GM18526 (cell line): ENCODE data around the gene SYAP1.

Experiments used
- POLR2A ChIP-seq: IDR thresholded peaks from 3 replicates; pipeline ENCODE4 v1.6.1; 2011; ENCODE audit not compliant: insufficient read length; ENCODE audit errors: extremely low read depth

SYAP1 gene

GRCh38 chrX:16762579-16762978 is 43.2 kb downstream of the SYAP1 start:
- TF ChIP-seq POLR2A: no peak

DNA sequence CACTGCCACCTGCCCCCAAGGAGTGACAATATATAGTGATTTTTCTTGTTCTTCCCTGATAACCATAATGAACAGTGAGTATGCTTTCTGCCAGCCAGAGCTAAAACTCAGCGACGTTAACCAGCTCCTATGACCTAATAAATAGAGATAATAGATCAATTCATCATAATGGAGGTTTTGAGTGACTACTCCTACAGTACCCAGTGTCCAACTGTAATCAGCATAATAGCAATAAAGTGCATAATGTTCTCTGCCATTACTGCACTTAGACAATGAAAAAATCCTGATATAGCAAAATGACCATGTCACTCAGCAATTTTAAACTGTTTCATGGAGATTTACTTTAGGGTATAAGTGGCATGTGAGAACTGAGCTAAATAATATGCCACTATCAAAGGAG is 46.2 kb downstream of the SYAP1 start:
- no peak for TF ChIP-seq POLR2A

- no peak for TF ChIP-seq POLR2A
Measured at GRCh38 chrX:16770970-16771482, 51.6 kb downstream of the SYAP1 start.

DNA sequence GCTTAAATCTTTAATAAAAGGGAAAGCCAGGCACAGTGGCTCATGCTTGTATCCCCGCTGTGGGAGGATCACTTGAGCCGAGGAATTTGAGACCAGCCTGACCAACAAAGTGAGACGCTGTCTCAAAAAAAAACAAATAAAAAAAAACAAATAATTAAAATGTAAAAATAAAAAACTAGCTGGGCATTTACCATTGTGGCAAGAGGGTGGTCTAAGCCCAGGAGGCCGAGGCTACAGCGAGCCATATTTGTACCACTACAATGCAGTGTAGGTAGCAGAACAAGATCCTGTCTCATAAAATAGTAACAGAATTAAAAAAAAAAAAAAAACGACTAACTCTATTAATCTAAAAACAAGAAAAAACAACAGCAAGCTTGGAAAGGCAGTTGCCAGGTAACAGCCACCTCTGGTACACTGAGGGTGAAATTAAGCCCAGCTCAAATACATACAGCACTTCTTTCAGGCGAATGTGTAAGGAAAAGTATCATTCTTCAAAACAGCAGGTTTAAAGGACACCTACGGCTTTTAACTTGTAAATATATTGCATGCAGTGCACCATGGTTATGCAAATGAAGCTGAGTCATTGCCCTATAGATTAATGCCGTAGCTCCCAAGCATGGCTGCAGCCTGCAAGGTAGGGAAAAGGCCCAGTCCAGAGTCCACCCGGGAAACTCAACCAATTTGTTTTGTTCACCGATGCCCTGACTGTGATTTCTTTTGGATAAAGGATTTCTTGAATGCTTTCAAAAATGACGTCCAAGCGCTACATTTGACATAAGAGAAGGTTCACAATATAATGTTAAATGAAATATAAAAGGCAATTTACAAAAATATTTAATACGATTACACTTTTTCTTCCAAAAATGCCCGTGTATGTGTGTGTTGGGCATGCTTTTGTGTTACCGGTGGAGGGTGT is 52.3 kb downstream of the SYAP1 start:
- peak; percentile 49 for TF ChIP-seq POLR2A

DNA sequence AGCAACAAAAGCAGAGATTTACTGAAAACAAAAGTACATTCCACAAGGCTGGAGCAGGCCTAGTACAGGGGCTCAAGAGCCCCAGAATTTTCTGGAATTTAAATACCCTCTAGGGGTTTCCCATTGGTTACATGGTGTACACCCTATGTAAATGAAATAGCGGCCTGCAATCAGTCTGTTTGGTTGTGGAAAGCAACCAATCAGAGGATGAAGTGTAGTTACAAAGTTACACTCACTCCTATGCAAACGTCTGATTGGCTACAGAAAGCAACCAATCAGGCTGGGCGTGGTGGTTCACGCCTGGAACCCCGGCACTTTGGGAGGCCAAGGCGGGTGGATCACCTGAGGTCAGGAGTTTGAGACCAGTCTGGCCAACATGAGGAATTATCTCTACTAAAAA is 53.0 kb downstream of the SYAP1 start:
- no peak for TF ChIP-seq POLR2A

DNA sequence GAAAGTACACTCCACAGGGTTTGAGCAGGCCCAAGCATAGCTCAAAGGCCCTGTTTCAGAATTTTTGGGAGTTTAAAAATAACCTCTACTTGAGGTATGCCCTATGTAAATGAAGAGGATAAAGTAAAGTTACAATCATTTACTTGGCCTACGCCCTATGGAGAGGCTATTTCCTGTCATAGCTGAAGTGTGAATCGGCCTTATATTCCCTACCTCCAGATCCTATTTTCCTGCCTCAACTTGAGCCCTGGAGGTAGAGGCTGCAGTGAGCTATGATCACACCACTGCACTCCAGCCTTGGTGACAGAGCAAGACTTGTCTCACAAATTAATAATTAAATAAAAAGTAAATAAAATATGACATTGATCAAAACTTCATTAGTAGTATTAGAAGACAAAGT is 55.3 kb downstream of the SYAP1 start:
- no peak for TF ChIP-seq POLR2A

GRCh38 chrX:16778545-16778944 is 59.1 kb downstream of the SYAP1 start:
- no peak for TF ChIP-seq POLR2A

DNA sequence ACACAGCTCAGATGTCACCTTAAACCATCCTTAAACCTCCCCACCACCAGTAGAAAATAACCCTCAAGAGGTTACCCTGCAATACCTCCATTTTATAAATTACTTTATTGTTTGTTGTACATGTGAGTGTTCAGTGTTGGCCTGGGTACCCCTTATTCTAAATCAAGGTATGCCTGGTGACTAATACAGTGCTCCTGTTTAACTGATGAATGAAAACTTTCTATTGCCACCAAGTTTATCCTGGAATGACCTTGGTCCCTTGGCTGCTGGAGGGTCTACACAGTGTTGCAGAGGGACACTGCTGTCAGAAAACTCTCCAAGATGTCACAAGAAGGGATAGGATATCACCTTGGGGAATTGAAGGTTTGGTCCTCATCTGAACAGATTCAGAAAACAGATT is 59.6 kb downstream of the SYAP1 start:
- no peak for TF ChIP-seq POLR2A

DNA sequence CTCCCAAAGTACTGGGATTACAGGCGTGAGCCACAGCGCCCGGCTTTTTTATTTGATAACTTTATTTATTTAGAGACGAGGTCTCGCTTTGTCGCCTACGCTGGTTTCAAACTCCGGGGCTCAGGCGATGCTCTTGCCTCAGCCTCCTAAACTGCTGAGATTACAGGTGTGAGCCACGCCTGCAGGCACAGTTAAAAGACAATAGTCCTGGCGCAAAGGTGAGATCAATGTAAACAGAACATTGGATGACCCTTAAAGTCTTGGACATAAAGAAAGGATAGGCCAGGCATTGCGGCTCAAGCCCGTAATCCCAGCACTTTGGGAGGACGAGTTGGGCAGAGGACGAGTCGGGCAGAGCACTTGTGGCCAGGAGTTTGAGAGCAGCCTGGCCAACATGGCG is 64.0 kb downstream of the SYAP1 start:
- TF ChIP-seq POLR2A: no peak

GRCh38 chrX:16785247-16786138 is 66.1 kb downstream of the SYAP1 start:
- TF ChIP-seq POLR2A: no peak

GRCh38 chrX:16786139-16786790 is 66.9 kb downstream of the SYAP1 start, which contains the start of gene TXLNG:
TXLNG (plus strand) TSS chrX:16786466; CDS start chrX:16786488, 22 bp downstream.
- TF ChIP-seq POLR2A: peak; percentile 89

DNA sequence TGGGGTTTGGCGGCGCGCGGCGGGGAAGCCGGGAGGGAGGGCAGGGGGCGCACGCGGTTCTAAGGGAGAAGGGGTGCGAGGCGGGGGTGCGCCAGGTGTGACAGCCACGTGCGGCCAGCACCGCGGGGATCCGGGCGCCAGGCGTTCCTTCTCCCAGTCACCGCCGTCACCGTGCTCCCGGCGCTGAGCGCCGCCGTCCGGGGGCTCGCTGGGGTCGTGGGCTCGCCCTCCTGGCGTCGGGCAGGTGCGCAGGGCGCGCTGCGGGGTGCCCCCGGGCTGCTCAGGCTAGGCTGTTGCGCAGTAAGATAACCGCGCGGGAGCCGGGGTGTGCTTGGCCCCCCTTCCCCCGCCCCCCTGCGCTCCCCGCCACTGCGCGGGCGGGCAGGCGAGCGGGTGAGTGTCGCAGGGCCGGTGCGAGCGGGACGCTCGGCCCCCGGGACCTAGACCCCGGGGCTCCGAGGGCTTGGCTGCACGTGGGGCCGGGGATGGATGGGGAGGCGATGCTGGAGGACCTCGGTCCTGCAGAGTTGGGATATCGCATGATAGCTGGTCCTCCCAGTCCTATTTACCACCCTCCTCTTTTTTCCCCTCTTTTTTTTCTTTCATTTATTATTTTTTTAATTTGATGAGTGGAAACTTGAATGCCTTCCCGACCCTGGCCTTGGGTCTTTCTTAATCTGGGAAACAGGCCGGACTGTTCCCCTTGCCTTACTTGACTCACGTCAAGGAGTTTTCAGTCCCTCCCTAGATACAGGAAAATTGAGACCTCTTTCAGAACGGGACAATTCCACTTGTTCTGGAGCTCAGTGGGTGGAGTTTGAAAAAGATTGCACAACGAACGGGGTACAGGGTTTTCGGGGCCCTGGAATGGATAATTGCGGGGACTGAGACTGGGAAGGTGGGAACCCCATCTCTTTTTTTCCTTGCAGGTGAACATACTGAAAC is 67.7 kb downstream of the SYAP1 start:
- no peak for TF ChIP-seq POLR2A

DNA sequence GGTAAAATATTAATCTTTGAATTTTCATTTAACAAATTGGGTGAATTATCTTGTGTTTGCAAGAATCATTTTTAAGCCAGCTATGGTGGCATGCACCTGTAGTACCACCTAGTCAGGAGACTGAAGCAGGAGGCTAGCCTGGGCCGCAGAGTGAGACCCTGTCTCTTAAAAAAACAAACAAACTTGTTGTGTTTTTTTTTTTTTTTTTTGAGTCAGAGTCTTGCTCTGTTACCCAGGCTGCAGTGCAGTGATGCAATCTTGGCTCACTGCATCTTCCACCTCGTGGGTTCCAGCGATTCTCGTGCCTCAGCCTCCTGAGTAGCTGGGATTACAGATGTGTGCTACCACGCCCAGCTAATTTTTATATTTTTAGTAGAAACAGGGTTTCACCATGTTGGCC is 69.1 kb downstream of the SYAP1 start:
- no peak for TF ChIP-seq POLR2A

DNA sequence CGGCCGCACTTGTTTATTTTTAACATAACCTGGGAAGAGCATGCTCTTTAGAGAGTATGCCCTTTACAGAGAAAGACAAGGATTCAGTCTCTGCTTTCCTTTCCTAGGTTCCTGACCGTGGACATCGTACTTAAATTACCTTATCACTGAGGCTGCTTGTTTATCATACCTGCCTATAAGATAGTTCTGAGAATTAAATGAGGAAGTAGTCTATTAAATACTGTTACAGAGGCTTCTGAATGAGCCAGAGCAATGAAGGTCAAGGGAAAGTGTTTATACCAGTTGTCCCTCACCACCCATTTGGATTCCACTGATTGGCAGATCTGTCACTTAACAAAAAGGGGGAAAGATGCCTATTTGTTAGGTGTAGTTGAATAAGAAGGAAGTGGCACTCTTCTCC is 76.9 kb downstream of the SYAP1 start:
- TF ChIP-seq POLR2A: no peak
